HEK293T (cell line): ENCODE data around the gene FAM9A.

Experiments
- BHLHE40 ChIP-seq: fragments of 450-650 bp; IDR thresholded peaks from 2 replicates; pipeline ENCODE4 v1.6.1; 2016; ENCODE audit warnings: mild to moderate bottlenecking, moderate library complexity, borderline replicate concordance
- SP1 ChIP-seq: fragments of 450-650 bp; IDR thresholded peaks from 2 replicates; pipeline ENCODE4 v1.6.1; 2017
- SUZ12 ChIP-seq: fragments of 450-650 bp; IDR thresholded peaks from 2 replicates; pipeline ENCODE4 v1.6.1; 2016; ENCODE audit warnings: mild to moderate bottlenecking

DNA sequence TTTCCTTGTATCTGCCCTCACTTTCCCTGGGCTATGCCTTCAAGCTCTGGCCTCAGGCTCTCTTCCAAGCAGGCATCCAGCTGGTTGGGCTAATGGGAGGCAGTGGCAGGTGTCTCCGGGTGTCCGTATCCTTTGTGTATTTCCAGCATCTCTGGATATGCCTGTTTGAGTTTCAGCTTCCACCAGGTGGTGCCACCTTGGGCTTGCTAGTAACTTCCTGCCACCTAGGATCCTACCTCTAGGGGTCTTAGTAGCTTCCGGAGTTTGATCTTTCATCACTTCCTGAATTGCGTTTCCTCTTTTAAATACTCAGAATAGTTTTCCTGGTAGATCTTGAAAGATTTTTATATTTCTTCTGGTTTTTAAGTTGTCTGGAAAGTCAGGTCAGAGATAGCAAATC is 46.1 kb downstream of the FAM9A start:
- TF ChIP-seq SUZ12 (no peak), SP1 (no peak), BHLHE40 (no peak)
